IPS-20b (cell line): ENCODE results near the gene EFCAB11.
"Not testable (repeated sequence)": the region's sequence is repeated elsewhere in the genome, so short reads cannot be mapped to it uniquely, and the experiment has no call there.

Source experiments
- H3K27ac ChIP-seq: one replicate; pipeline ENCODE4 v1.5.1; 2013; ENCODE audit warnings: low read length
- H3K27me3 ChIP-seq: 2 replicates; pipeline ENCODE4 v1.6.1; 2013; ENCODE audit warnings: mild to moderate bottlenecking, low read length, inconsistent platforms; ENCODE audit not compliant: insufficient read depth
- H3K36me3 ChIP-seq: 2 replicates; pipeline ENCODE4 v1.6.1; 2013; ENCODE audit warnings: low read depth, mild to moderate bottlenecking, inconsistent platforms, low read length, moderate library complexity; ENCODE audit not compliant: insufficient read depth
- H3K4me1 ChIP-seq: 2 replicates; pipeline ENCODE4 v1.6.1; 2013; ENCODE audit warnings: mild to moderate bottlenecking, control low read depth, inconsistent platforms, low read length, moderate library complexity; ENCODE audit not compliant: insufficient read depth
- H3K4me3 ChIP-seq: 2 replicates; pipeline ENCODE4 v1.5.1; 2013; ENCODE audit warnings: mild to moderate bottlenecking, low read length, inconsistent platforms
- H3K9ac ChIP-seq: 2 replicates; pipeline ENCODE4 v1.6.1; 2013; ENCODE audit warnings: low read depth, mild to moderate bottlenecking, inconsistent platforms, low read length, moderate library complexity
- H3K9me3 ChIP-seq: 2 replicates; pipeline ENCODE4 v1.6.1; 2013; ENCODE audit warnings: mild to moderate bottlenecking, low read depth, low read length, inconsistent platforms; ENCODE audit not compliant: insufficient read depth

Gene EFCAB11

GRCh38 chr14:89890589-89890988 lies 63.9 kb downstream of the EFCAB11 start:
- Histone ChIP-seq H3K27me3 (no peaks in the 10 kb centered on the region), H3K27ac (no peak overlapping the region), H3K9me3 (no peaks in the 10 kb centered on the region), H3K36me3 (no peaks in the 10 kb centered on the region), H3K4me3 (no peak overlapping the region), H3K9ac (no peak overlapping the region), H3K4me1 (no peaks in the 10 kb centered on the region)

- Histone ChIP-seq H3K27ac (no peak overlapping the region), H3K4me1 (no peaks in the 10 kb centered on the region), H3K9me3 (no peaks in the 10 kb centered on the region), H3K4me3 (no peak overlapping the region), H3K9ac (no peak overlapping the region), H3K36me3 (no peaks in the 10 kb centered on the region), H3K27me3 (no peaks in the 10 kb centered on the region)
Measured at GRCh38 chr14:89889626-89890025, 64.9 kb downstream of the EFCAB11 start.

GRCh38 chr14:89884761-89885160 lies 69.8 kb downstream of the EFCAB11 start:
- Histone ChIP-seq H3K9me3 (no peaks in the 10 kb centered on the region), H3K27ac (no peak overlapping the region), H3K27me3 (no peaks in the 10 kb centered on the region), H3K4me1 (no peaks in the 10 kb centered on the region), H3K9ac (no peak overlapping the region), H3K36me3 (no peaks in the 10 kb centered on the region), H3K4me3 (no peak overlapping the region)

- no peaks in the 10 kb centered on the region for H3K4me1 ChIP-seq
- no peak overlapping the region for H3K27ac ChIP-seq
- no peak overlapping the region for H3K9ac ChIP-seq
- no peaks in the 10 kb centered on the region for H3K36me3 ChIP-seq
- H3K9me3 ChIP-seq, result no peaks in the 10 kb centered on the region
- no peak overlapping the region for H3K4me3 ChIP-seq
- H3K27me3 ChIP-seq, result no peaks in the 10 kb centered on the region
Measured at GRCh38 chr14:89881839-89882238, 72.7 kb downstream of the EFCAB11 start.

- H3K27ac ChIP-seq, H3K36me3 ChIP-seq, H3K4me3 ChIP-seq, H3K9ac ChIP-seq, H3K4me1 ChIP-seq, H3K27me3 ChIP-seq: not testable (repeated sequence)
- H3K9me3 ChIP-seq, result peaks cover 16% of the 10 kb centered on the region
Measured at GRCh38 chr14:89874091-89874490, 80.4 kb downstream of the EFCAB11 start.

- H3K36me3 ChIP-seq, result no peaks in the 10 kb centered on the region
- H3K9me3 ChIP-seq, result peaks cover 16% of the 10 kb centered on the region
- no peak overlapping the region for H3K4me3 ChIP-seq
- no peak overlapping the region for H3K9ac ChIP-seq
- H3K4me1 ChIP-seq, result no peaks in the 10 kb centered on the region
- no peak overlapping the region for H3K27ac ChIP-seq
- H3K27me3 ChIP-seq, result no peaks in the 10 kb centered on the region
Measured at GRCh38 chr14:89870316-89870715, 84.2 kb downstream of the EFCAB11 start.

- H3K4me1 ChIP-seq, result no peaks in the 10 kb centered on the region
- no peaks in the 10 kb centered on the region for H3K27me3 ChIP-seq
- no peak overlapping the region for H3K27ac ChIP-seq
- no peak overlapping the region for H3K9ac ChIP-seq
- peaks cover 16% of the 10 kb centered on the region for H3K9me3 ChIP-seq
- H3K4me3 ChIP-seq, result no peak overlapping the region
- no peaks in the 10 kb centered on the region for H3K36me3 ChIP-seq
Measured at GRCh38 chr14:89869606-89870005, 84.9 kb downstream of the EFCAB11 start.

GRCh38 chr14:89866458-89866857 lies 88.1 kb downstream of the EFCAB11 start:
- no peaks in the 10 kb centered on the region; the same call in none of the 2 replicates for H3K9me3 ChIP-seq
- H3K4me1 ChIP-seq, result no peaks in the 10 kb centered on the region
- no peak overlapping the region for H3K4me3 ChIP-seq
- H3K27ac ChIP-seq, result no peak overlapping the region
- H3K36me3 ChIP-seq, result no peaks in the 10 kb centered on the region
- H3K27me3 ChIP-seq, result no peaks in the 10 kb centered on the region
- H3K9ac ChIP-seq, result no peak overlapping the region

- no peaks in the 10 kb centered on the region for H3K27me3 ChIP-seq
- H3K36me3 ChIP-seq, result no peaks in the 10 kb centered on the region
- H3K27ac ChIP-seq, result no peak overlapping the region
- no peaks in the 10 kb centered on the region for H3K4me1 ChIP-seq
- H3K9me3 ChIP-seq, result no peaks in the 10 kb centered on the region; the same call in none of the 2 replicates
- H3K9ac ChIP-seq, result no peak overlapping the region
- H3K4me3 ChIP-seq, result no peak overlapping the region
Measured at GRCh38 chr14:89865153-89865552, 89.4 kb downstream of the EFCAB11 start.

- Histone ChIP-seq H3K27me3 (no peaks in the 10 kb centered on the region), H3K27ac (no peak overlapping the region), H3K4me1 (no peaks in the 10 kb centered on the region), H3K36me3 (no peaks in the 10 kb centered on the region), H3K4me3 (no peak overlapping the region), H3K9me3 (no peaks in the 10 kb centered on the region; the same call in none of the 2 replicates), H3K9ac (no peak overlapping the region)
Measured at GRCh38 chr14:89862856-89863255, 91.7 kb downstream of the EFCAB11 start.

- no peaks in the 10 kb centered on the region for H3K27me3 ChIP-seq
- H3K9ac ChIP-seq, result no peak overlapping the region
- H3K9me3 ChIP-seq, result no peaks in the 10 kb centered on the region
Measured at GRCh38 chr14:89861630-89862029, 92.9 kb downstream of the EFCAB11 start.

GRCh38 chr14:89858089-89858488 lies 96.4 kb downstream of the EFCAB11 start:
- no peaks in the 10 kb centered on the region for H3K36me3 ChIP-seq
- H3K27ac ChIP-seq, result no peak overlapping the region
- H3K9me3 ChIP-seq, result no peaks in the 10 kb centered on the region
- H3K9ac ChIP-seq, result no peak overlapping the region
- no peaks in the 10 kb centered on the region for H3K27me3 ChIP-seq
- H3K4me1 ChIP-seq, result no peaks in the 10 kb centered on the region
- H3K4me3 ChIP-seq, result no peak overlapping the region

More at GRCh38 chr14:89861630-89862029, 92.9 kb downstream of the EFCAB11 start:
- Histone ChIP-seq H3K4me1 (no peaks in the 10 kb centered on the region), H3K27ac (no peak overlapping the region), H3K4me3 (no peak overlapping the region), H3K36me3 (no peaks in the 10 kb centered on the region)
